Measurements from ENCODE around the gene ATG16L2. TPM values are rescaled to one million over a fixed set of nuclear protein-coding genes. Genes with fewer than 3 reads are reported as not detected.
A peak's percentile ranks its signal among the peaks of the same experiment; 100 is the strongest.

ATG16L2 gene
- total RNA-seq, 4 donors from 2014 or later, result 21.7 to 46.5 (median 26.4) TPM

DNA sequence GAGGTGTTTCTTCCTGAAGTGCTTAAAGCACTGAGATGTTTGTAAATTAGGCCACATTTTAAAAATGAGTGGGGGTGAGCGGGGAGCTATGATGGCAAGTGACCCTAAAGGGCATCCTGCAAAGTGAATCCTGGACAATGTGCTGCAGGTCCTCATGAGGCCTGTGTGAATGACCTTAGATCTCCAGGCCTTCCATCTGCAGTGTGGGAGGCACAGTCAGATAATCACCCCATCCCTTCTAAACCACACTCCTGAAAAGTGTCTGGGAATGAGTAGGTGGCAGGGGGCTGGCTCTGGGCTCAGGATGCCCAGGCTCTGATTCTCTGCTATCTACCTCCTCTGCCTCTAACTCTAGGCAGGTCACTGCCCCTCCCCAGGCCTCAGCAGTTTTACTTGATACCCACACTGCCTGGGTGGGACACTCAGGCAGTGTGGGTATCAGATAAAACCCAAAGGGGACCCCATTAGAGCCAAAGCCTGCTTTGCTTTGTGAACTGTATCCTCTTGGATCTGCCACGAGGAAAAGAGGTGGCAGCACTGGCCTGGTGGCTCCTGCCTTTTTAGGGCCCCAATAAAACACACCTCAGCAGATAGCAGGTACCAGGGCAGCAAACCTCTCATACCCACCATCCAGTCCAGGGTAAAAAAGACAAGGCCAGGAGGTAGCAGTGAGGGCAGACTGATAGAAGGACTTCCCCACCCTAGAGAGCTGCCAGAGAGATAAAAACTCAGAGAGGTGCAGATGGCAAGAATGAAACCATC, 30.9 kb upstream of the ATG16L2 start:
- 82 to 100% methylated on average over 1 of the region's 2 CpGs for WGBS, 2 donors
- H3K27me3 ChIP-seq, result no peaks in the 10 kb centered on the region
- H3K27ac ChIP-seq, result no peak overlapping the region
- TF ChIP-seq, protein P1, sequence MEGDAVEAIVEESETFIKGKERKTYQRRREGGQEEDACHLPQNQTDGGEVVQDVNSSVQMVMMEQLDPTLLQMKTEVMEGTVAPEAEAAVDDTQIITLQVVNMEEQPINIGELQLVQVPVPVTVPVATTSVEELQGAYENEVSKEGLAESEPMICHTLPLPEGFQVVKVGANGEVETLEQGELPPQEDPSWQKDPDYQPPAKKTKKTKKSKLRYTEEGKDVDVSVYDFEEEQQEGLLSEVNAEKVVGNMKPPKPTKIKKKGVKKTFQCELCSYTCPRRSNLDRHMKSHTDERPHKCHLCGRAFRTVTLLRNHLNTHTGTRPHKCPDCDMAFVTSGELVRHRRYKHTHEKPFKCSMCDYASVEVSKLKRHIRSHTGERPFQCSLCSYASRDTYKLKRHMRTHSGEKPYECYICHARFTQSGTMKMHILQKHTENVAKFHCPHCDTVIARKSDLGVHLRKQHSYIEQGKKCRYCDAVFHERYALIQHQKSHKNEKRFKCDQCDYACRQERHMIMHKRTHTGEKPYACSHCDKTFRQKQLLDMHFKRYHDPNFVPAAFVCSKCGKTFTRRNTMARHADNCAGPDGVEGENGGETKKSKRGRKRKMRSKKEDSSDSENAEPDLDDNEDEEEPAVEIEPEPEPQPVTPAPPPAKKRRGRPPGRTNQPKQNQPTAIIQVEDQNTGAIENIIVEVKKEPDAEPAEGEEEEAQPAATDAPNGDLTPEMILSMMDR (IDR thresholded peaks at IDR 0.05), result no peak
- TF ChIP-seq POLR2A (IDR thresholded peaks at IDR 0.05), result no peak
- no peak for DNase-seq
- H3K9me3 ChIP-seq, result no peaks in the 10 kb centered on the region
- peaks cover 0 to 12% (median 0%) of the 10 kb centered on the region in 3 donors for H3K36me3 ChIP-seq
- intact Hi-C loops (cut with DNase I), result no loop called here
- no peak overlapping the region for H3K4me3 ChIP-seq
- peaks cover 23 to 60% (median 26%) of the 10 kb centered on the region in 3 donors for H3K4me1 ChIP-seq

DNA sequence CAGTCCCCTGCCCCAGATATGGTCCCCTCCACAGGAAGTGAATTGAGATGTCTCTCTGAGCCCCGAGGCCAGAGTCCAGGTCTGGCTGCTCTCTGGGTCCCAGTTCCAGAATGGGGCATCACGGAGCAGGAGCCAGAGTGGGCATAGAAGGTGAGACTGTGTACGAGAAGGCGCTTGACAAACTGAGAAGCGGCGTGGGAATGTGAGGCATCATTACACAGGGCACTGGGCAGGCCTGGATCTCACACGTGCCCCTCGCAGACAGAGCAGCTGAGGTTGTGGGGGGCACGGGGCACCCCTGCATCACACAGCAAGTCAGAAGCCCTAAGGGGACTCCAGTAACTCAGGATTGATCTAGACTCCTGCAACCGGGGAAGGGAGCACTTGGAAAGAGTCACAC, 29.5 kb upstream of the ATG16L2 start:
- TF ChIP-seq, protein P1 (IDR thresholded peaks at IDR 0.05), result no peak
- TF ChIP-seq POLR2A (IDR thresholded peaks at IDR 0.05), result no peak
- Histone ChIP-seq H3K27ac (no peak overlapping the region), H3K36me3 (no peaks in the 10 kb centered on the region), H3K4me1 (peaks cover 23 to 51% (median 25%) of the 10 kb centered on the region in 3 donors), H3K4me3 (no peak overlapping the region), H3K27me3 (no peaks in the 10 kb centered on the region), H3K9me3 (no peaks in the 10 kb centered on the region)
- intact Hi-C loops (cut with DNase I), result no loop called here
- WGBS, 2 donors, result 84 to 87% methylated on average over 5 to 9 of the region's 10 CpGs
- DNase-seq, result no peak

DNA sequence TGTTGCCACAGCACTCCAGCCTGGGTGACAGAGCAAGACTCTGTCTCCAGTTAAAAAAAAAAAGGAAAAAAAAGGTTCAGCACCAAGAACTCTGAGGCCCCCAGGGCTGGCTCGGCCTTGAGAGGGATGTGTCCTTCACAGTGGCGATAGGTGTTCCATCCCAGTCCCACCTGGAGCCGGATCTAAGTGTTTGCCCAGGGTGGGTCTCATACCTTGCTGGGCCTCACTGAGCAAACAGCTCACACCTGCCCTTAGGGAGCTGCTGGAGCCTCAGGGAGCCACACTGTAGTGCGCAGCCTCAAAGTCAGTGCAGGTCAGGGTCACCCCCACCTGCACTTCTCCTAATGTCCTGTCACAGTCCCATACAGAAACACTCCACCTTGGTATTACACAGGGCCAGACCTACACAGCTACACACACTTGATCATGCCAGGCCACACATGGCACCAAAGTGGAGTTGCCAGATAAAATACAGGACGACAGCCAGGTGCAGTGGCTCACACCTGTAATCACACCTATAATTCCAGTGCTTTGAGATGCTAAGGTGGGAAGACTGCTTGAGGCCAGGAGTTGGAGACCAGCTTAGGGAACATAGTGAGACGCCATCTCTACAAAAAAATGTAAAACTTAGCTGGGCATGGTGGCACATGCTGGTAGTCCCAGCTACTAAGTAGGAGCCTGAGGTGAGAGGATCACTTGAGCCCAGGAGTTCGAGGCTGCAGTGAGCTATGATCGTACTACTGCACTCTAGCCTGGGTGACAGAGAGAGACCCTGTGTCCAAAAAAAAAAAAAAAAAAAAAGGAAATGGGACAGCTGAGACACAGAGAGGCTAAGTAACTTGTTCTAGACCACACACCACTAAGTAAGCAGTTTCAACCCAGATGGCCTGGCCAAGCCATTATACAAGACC, 27.7 kb upstream of the ATG16L2 start:
- 57 to 63% methylated on average over 7 to 8 of the region's 8 CpGs for WGBS, 2 donors
- no peak for TF ChIP-seq POLR2A (IDR thresholded peaks at IDR 0.05)
- intact Hi-C loops (cut with DNase I), result no loop called here
- Histone ChIP-seq H3K9me3 (no peaks in the 10 kb centered on the region), H3K27ac (peak overlapping the region in 1 of 4 donors; percentile 50), H3K4me1 (peaks cover 8 to 38% (median 13%) of the 10 kb centered on the region in 3 donors), H3K27me3 (no peaks in the 10 kb centered on the region), H3K36me3 (no peaks in the 10 kb centered on the region), H3K4me3 (no peak overlapping the region)
- DNase-seq, result no peak

DNA sequence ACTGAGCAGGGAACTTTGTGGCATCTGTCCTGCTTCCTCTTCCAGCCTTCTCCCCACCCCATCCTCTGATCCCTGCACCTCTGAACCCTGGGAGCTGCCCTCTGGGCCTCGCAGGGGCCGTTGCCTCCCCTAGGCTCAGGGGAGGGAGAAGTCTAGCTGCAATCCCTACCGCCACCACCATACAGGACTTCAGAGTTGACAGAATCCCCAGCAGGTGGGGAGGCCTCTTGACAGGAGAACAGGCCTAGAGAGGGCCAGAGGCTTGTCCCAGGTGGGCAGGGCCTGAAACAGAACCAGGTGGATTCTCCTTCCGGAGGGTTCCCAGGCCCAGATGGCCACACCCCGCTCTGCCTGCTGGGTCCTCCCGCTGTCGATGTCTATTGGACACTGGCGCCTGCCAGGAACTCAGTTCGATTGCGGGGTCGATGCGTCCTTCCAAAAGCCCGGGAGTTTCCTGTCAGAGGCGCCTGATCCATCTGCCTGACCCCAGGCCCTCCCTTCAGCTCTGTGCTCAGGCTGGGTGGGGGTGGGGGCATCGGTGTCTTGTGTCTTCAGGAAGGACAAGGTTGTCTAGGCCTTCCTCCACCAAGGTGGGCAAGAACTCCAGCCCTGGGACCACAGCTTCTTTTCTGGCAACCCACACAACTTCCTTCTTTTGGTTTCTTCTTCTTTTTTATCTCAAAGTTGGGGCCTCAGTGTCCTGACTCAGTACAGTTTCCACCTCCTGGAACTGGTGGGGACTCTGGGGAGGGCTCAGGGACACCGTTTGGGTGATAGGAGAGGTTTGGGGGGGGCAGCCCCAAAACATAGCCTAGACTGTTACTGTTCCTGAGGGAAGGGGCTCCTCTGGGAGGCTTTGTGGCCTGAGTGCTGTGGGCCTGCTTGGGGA, 26.8 kb upstream of the ATG16L2 start:
- no peaks in the 10 kb centered on the region for H3K36me3 ChIP-seq
- peaks cover under 1 to 31% (median 6%) of the 10 kb centered on the region in 3 donors for H3K4me1 ChIP-seq
- no peak for DNase-seq
- H3K27me3 ChIP-seq, result no peaks in the 10 kb centered on the region
- 60 to 61% methylated on average over 4 to 7 of the region's 16 CpGs for WGBS, 2 donors
- TF ChIP-seq, protein P1 (IDR thresholded peaks at IDR 0.05), result no peak
- TF ChIP-seq POLR2A (IDR thresholded peaks at IDR 0.05), result no peak
- H3K4me3 ChIP-seq, result no peak overlapping the region
- H3K9me3 ChIP-seq, result no peaks in the 10 kb centered on the region
- peak overlapping the region in 2 of 4 donors; percentile 28 to 50 for H3K27ac ChIP-seq
- intact Hi-C loops (cut with DNase I), result no loop called here

DNA sequence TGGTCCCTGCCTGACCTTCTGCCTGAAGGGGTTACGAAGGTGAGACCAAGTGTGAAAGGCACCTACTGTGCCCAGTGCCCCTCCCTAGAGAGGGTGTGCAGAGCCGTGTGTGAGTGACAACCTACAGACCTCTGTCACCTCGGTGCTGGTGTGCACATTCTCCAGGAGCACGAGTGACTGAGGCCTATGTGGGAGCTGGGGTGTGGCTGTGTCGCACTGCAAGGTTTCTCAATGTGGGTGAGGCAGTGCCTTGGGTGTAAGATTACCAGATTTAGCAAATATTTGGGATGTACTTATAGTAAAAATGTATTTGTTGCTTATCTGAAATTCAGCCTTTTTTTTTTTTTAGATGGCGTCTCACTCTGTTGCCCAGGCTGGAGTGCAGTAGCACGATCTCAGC, 26.0 kb upstream of the ATG16L2 start:
- intact Hi-C loops (cut with DNase I), result no loop called here
- Histone ChIP-seq H3K27ac (no peak overlapping the region), H3K4me3 (no peak overlapping the region), H3K36me3 (no peaks in the 10 kb centered on the region), H3K9me3 (no peaks in the 10 kb centered on the region), H3K27me3 (no peaks in the 10 kb centered on the region), H3K4me1 (peaks cover 4 to 35% (median 13%) of the 10 kb centered on the region in 3 donors)
- 72 to 80% methylated on average over 6 of the region's 7 CpGs for WGBS, 2 donors
- TF ChIP-seq, protein P1 (IDR thresholded peaks at IDR 0.05), result no peak
- TF ChIP-seq POLR2A (IDR thresholded peaks at IDR 0.05), result no peak
- no peak for DNase-seq

Data from esophagus squamous epithelium (tissue), 5 donors.